Stomach (tissue), 4 donors: ENCODE measurements around the gene KSR2.

ENCODE experiments used
- EP300 ChIP-seq: sonication (generic); formaldehyde crosslinking; IDR thresholded peaks from one replicate; pipeline ENCODE4 v1.6.1; 2017; ENCODE audit warnings: antibody characterized with exemption
- TF ChIP-seq, protein P1 (sequence below), 7 experiments: fragments of 450-650 bp in 4 of 7; fragments of 200-600 bp in 3 of 7; sonication (generic) in 3 of 7; IDR thresholded peaks; one replicate each; pipeline ENCODE4 v1.5.1; 2016 to 2019; ENCODE audit warnings: antibody characterized with exemption in 7 of 7, control low read depth in 2 of 7, mild to moderate bottlenecking in 1 of 7

DNA sequence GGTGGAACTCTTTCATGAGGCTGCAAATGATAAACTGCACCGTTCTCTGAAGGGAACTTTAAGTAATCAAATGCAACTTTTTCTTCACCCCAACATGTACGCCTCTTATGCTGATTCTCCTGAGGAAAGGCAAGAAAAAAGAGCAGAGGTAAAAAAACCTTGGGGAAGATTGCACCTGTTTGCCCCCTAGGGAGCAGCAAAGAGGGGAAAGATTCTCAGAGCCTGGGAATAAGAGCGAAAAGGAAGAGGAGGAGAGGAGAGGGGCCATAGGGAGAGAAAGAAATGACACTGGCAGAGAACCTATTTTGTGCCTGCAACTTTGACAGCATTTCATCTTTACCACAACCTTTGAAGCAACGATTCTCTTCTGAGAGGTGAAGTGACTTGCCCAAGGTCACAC lies 254.6 kb downstream of the KSR2 start:
- TF ChIP-seq, protein P1, sequence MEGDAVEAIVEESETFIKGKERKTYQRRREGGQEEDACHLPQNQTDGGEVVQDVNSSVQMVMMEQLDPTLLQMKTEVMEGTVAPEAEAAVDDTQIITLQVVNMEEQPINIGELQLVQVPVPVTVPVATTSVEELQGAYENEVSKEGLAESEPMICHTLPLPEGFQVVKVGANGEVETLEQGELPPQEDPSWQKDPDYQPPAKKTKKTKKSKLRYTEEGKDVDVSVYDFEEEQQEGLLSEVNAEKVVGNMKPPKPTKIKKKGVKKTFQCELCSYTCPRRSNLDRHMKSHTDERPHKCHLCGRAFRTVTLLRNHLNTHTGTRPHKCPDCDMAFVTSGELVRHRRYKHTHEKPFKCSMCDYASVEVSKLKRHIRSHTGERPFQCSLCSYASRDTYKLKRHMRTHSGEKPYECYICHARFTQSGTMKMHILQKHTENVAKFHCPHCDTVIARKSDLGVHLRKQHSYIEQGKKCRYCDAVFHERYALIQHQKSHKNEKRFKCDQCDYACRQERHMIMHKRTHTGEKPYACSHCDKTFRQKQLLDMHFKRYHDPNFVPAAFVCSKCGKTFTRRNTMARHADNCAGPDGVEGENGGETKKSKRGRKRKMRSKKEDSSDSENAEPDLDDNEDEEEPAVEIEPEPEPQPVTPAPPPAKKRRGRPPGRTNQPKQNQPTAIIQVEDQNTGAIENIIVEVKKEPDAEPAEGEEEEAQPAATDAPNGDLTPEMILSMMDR (IDR thresholded peaks at IDR 0.05), result no peak
- TF ChIP-seq EP300, result no peak
